Measurements from ENCODE around the gene KDM2B. TPM values are rescaled to one million over a fixed set of nuclear protein-coding genes. Genes with fewer than 3 reads are reported as not detected.
A peak's percentile ranks its signal among the peaks of the same experiment; 100 is the strongest.

Gene KDM2B
- total RNA-seq, 1 donor from 2014 or later: 18.9 TPM

DNA sequence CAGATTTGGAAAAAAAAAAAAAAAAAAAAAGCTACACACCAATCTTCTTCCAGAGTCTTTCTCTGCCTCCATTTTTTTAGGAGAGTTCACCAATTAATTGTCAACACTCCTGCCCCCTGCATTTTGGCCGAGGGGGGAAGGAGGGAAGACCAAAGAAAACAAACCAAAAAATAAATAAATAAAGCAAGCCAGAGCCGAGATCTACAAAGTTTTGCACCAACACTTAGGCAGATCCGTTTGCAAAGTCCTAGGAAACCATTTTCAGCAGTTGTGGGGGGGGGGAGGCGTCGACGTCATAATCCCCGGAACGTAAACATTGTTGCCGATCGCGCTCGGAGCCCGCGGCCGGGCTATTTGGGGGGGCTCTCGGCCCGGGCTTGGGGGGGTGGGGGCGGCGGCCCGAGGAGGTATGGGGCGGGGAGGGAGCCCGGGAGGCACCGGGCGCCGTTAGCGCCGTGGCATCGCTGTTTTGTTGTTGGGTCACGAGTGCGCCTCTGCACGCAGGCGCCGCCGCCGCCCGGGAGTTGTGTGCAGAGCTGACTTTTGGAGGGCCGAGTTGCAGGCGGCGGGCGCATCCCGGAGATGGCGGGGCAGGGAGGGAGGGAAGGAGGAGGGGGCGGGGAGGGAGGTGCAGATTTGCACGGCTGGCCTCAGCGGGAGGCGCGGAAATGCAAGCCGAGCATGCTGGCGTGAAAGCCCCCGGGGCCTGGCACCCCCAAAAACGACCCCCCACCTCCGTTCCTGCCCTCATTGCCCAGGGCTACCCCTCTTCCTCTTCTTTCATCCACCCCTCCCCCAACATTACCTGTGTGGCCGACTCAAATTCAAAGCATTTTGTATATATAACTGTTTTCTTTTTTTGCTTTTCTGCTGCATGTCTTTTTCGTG, 598 bp downstream of the KDM2B start:
- TF ChIP-seq, protein P1, sequence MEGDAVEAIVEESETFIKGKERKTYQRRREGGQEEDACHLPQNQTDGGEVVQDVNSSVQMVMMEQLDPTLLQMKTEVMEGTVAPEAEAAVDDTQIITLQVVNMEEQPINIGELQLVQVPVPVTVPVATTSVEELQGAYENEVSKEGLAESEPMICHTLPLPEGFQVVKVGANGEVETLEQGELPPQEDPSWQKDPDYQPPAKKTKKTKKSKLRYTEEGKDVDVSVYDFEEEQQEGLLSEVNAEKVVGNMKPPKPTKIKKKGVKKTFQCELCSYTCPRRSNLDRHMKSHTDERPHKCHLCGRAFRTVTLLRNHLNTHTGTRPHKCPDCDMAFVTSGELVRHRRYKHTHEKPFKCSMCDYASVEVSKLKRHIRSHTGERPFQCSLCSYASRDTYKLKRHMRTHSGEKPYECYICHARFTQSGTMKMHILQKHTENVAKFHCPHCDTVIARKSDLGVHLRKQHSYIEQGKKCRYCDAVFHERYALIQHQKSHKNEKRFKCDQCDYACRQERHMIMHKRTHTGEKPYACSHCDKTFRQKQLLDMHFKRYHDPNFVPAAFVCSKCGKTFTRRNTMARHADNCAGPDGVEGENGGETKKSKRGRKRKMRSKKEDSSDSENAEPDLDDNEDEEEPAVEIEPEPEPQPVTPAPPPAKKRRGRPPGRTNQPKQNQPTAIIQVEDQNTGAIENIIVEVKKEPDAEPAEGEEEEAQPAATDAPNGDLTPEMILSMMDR (IDR thresholded peaks at IDR 0.05): no peak
- peak in 1 of 2 donors; percentile 20 for TF ChIP-seq POLR2AphosphoS5 (IDR thresholded peaks at IDR 0.05; ENCODE audit: insufficient read depth in 1 of 2, low read depth in 1 of 2)
- Histone ChIP-seq H3K36me3 (no peaks in the 10 kb centered on the region), H3K4me1 (peaks cover 59% of the 10 kb centered on the region), H3K27me3 (no peaks in the 10 kb centered on the region), H3K27ac (peak overlapping the region; percentile 86), H3K4me3 (peak overlapping the region; percentile 54 to 74), H3K9me3 (no peaks in the 10 kb centered on the region)
- DNase-seq (ENCODE audit: extremely low spot score in 2 of 2): no peak
- intact Hi-C loops (cut with DNase I): no loop called here

DNA sequence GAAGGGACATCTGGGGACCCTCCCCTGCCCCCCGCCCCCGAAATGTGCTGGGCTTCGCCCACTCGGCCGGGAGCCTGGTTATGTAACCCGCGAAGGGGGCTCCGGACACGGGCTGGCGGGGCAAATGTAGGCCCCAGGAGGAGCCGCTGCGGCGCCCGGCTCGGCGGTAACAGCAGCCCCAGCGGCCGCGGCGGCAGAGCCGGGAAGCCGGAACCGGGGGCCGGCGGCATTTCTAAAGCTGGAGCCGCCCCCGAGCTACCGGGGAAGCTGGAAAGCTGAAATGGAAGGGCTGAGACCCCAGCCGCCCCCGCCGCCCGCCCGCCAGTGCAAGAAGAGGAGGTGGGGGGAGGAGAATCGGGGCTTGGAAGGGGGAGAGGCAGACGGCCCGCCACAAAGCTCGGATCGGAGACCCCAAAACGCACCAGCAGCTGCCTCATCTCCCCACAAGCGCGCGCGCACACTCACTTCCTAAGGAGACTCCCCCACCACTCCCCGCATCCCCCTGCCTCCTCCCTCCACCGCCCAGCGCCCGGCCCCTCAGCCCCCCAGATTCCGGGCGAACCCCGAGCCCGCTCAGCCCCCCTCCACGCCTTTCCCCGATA, 1.5 kb downstream of the KDM2B start:
- peak overlapping the region; percentile 86 for H3K27ac ChIP-seq
- no peak for DNase-seq (ENCODE audit: extremely low spot score in 2 of 2)
- intact Hi-C loops (cut with DNase I): no loop called here
- no peaks in the 10 kb centered on the region for H3K27me3 ChIP-seq
- peak overlapping the region; percentile 54 to 74 for H3K4me3 ChIP-seq
- H3K9me3 ChIP-seq: no peaks in the 10 kb centered on the region
- no peak for TF ChIP-seq POLR2AphosphoS5 (IDR thresholded peaks at IDR 0.05; ENCODE audit: insufficient read depth in 1 of 2, low read depth in 1 of 2)
- peaks cover 59% of the 10 kb centered on the region for H3K4me1 ChIP-seq
- no peaks in the 10 kb centered on the region for H3K36me3 ChIP-seq

DNA sequence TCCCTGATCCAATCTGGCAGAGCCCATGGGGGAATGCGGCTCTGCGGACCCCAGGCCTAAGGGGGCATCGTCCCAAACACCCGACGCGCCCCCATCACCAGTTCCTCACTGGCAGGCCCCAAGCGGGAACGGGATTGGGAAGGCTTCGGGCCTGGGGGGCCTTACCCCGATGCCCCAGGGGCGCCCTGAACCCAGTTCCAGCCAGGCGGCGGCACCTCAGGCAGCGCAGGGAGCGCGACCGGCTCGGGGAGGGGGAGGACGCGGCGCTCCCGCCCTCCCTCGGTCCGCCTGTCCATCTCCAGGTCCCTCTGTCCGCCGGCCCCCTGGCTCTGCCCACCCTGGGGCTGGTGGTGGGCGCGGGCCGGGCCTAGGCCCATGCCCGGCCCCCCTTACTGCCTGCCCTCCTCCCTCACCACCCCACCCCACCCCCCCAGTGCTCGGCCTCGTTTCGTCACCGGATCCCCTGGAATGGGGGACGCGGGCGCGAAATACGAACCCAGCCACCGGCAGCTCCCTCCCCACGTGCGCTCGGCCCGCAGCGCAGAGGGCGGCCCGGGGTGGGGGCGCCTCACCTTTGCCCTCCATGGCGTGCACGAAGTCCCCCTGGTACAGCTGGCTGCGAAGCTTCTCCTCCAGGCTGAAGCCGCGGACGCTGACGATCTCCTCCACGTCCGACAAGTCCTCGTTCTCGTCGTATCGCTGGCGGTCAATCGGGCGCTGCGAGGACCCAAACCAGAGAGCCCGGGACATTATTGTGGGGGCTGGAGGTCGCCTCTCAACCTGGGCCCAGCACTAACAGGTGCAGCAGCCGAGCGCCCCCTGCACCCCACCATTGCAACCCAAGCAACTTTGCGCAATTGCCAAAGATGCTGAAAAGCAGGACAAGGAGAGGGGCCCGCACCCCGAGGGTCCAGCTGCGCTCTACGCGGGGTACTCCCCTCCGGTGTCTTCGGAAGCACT, 2.3 kb downstream of the KDM2B start:
- Histone ChIP-seq H3K4me1 (peaks cover 59% of the 10 kb centered on the region), H3K9me3 (no peaks in the 10 kb centered on the region), H3K4me3 (peak overlapping the region; percentile 54 to 74), H3K36me3 (no peaks in the 10 kb centered on the region), H3K27me3 (no peaks in the 10 kb centered on the region), H3K27ac (peak overlapping the region; percentile 86)
- TF ChIP-seq POLR2AphosphoS5 (IDR thresholded peaks at IDR 0.05; ENCODE audit: insufficient read depth in 1 of 2, low read depth in 1 of 2): no peak
- TF ChIP-seq, protein P1 (IDR thresholded peaks at IDR 0.05): no peak
- no peak for TF ChIP-seq POLR2A (IDR thresholded peaks at IDR 0.05)
- intact Hi-C loops (cut with DNase I): no loop called here
- DNase-seq (ENCODE audit: extremely low spot score in 2 of 2): no peak

DNA sequence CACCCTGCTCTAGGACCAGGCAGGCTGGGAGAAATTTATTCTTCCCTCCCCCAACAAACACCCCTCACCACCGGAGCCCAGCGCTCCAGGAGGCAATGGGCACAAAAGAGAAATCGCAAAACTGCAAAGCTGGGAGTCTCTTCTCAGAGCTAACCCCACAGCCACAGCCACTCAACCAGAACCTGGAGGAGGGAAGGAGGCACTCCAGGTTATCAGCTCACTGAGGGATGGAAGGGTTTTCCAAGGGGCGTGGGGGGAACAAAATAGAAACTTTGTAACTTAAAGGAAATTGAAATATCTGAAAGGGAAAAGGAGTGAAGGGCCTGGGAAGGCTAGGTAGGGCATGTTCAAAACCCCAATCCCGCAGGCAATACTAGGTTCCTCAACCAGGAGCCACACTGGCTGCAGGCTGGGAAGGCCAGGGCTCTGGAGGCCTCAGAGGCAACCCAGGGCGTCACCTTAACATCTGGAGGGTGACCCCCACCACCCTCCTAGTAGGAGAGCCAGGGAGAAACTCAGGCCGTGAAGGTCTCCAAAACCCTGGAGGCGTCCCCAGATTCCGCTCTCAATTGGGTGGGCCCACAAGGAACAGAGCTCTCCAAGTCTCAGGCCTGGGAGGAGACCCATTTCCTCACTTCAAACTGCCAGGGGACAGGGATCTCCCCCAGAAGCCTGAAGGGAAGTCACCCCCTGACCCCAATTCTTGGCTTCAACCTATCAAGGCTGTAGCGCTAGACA, 3.2 kb downstream of the KDM2B start:
- DNase-seq (ENCODE audit: extremely low spot score in 2 of 2): no peak
- Histone ChIP-seq H3K9me3 (no peaks in the 10 kb centered on the region), H3K36me3 (no peaks in the 10 kb centered on the region), H3K4me3 (peak overlapping the region; percentile 54 to 74), H3K27ac (peak overlapping the region; percentile 86), H3K4me1 (peaks cover 56% of the 10 kb centered on the region), H3K27me3 (no peaks in the 10 kb centered on the region)
- TF ChIP-seq POLR2AphosphoS5 (IDR thresholded peaks at IDR 0.05; ENCODE audit: insufficient read depth in 1 of 2, low read depth in 1 of 2) (no peak), POLR2A (IDR thresholded peaks at IDR 0.05) (no peak)
- TF ChIP-seq, protein P1 (IDR thresholded peaks at IDR 0.05): no peak
- intact Hi-C loops (cut with DNase I): no loop called here

All from vagina (tissue), 2 donors.